HG03460 (cell line): Measurements from ENCODE around the gene TRIO.

Experiments used
- ATAC-seq: cut with Tn5 transposase; IDR thresholded peaks from one replicate; pipeline ENCODE4 v1.9.1; 2021; ENCODE audit not compliant: unreplicated experiment

TRIO gene

DNA sequence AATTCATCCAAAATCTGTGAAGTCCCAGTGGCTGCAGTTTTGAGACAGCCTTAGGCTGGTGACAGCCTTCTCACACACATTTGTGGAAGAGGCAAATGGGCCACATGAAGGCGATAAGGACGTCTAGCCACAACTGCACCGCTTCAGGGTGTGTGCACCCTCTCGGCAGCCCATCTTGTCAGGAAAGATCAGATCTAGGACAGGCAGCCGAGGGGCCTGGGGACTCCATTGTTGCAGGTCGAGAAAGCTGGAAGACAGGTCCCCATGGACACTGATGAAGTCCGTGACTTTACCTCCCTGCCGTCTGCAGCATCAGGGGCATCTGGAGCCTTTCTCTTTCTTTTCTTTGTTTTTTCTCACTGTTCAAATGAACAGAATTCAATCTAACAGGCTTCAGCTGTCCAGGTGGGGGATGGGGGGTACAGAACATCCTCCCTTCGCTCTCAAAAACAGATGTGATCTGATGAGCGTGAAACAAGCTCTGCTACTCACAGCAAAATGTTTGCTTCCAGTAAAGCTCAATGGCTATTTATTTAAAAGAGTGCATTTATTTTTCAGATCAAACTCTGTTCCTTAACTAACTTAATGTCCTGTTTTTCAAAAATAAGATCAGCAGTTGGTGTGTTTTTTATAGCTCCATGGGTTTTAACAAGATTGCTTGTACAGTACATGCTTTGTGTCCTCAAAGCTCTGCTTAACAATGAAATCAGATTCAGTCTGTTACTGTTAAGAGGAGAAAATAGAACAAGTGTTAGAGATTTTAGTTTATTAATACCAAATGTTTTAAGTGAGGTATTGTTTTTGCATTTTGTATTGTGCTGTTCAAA, 326.6 kb downstream of the TRIO start:
- ATAC-seq, result no peak

- ATAC-seq, result no peak
These were observed 328.4 kb downstream of the TRIO start for GRCh38 chr5:14471507-14471906.

DNA sequence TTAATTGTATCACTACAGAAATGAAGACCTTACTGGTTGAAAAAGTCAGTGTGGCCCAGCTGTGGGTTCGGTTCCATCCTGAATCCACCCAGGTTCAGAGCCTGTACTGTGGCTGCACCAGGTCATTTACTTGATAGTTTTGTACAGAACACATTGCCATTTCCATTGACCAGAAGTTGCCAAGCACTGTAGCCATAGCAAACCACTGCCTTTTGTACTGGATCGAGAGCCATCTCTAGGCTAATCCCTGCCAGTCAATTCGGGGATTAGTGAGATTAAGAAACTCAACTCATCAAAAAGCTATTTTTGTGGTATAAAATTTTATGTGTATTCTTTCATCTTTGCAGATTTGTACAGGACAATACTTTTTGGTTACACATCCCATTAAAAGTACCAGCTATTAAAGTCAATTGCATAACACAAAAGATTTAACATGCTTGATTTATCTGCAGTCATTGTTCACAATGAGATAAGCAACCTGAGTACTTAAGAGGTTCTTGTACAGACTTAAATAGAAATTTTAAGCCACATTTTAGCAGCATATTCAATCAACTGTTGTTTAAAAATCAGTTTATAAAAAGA, 329.9 kb downstream of the TRIO start:
- ATAC-seq, result no peak

- ATAC-seq, result no peak
These were observed 331.9 kb downstream of the TRIO start for GRCh38 chr5:14475045-14475444.

- ATAC-seq, result no peak
These were observed 333.8 kb downstream of the TRIO start for GRCh38 chr5:14476786-14477435.

DNA sequence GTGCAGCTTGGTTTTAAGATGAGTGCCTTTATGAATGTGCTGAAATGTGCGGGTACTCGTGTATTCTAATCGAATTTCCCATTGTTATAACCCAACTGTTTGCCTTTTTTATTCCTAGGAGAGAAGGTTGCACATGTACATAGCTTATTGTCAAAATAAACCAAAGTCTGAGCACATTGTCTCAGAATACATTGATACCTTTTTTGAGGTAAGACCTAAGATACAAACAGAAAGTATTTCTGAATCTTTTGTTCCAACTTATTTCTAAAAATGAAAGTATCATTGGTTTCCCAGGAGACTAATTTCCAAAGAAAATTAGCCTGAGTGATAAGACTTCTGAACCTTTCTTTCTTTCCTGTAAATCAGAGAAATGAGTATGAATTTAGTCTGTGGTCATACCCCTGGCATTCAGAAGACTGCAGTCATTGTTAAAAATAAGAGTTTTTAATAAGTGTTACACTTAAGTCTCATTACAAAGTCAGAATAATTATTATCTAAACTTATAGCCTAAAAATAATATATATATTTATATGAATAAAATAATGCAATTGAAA, 336.1 kb downstream of the TRIO start:
- no peak for ATAC-seq

- ATAC-seq, result no peak
These were observed 338.2 kb downstream of the TRIO start for GRCh38 chr5:14481349-14481748.

DNA sequence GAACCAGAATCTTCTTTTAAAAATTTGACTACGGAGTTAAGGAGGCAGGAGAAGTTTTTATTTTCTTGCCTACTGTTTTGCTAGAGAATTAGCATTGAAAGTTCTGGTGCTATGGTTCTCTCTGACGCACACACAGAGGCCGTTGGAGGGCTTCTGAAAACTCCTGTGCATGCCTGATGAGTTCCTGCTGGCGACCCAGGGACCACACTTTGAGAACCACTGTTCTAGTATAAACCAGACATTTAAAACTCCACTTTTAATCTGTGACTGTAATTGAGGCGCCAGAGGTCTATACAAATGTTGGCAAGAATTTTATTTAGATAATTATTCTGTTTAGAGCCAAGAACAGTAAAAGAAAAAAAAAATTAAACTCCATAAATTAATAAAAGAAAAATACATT, 338.9 kb downstream of the TRIO start:
- no peak for ATAC-seq

DNA sequence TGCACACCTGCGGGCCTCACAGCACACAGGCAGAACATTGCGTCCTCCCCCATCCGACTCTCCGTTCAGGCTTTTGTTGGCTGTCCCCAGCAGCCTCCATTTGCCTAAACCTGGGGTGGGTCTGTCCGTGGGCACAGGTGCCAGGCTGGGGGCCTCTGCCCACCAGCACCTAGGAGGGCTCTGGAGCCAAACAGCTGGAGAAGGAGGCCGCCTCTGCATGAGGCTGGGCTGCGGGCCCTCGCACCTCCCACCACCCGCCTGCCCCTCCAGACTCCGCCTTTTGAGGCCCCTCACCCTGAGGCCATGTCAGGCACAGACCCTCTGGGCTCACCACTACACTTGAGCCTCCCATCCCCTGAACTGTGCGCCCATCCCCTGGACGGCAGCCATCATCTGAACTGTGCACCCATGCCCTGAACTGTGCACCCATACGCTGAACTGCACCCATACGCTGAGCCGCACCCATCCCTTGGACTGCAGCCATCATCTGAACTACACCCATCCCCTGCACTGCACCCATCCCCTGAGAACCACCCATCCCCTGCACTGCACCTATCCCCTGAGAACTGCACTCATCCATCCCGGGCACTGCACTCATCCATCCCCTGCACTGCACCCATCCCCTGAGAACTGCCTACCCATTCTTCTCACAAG, 340.5 kb downstream of the TRIO start:
- no peak for ATAC-seq

GRCh38 chr5:14486486-14486885, 343.3 kb downstream of the TRIO start:
- no peak for ATAC-seq

- ATAC-seq, result no peak
These were observed 344.1 kb downstream of the TRIO start for GRCh38 chr5:14486996-14487896.

DNA sequence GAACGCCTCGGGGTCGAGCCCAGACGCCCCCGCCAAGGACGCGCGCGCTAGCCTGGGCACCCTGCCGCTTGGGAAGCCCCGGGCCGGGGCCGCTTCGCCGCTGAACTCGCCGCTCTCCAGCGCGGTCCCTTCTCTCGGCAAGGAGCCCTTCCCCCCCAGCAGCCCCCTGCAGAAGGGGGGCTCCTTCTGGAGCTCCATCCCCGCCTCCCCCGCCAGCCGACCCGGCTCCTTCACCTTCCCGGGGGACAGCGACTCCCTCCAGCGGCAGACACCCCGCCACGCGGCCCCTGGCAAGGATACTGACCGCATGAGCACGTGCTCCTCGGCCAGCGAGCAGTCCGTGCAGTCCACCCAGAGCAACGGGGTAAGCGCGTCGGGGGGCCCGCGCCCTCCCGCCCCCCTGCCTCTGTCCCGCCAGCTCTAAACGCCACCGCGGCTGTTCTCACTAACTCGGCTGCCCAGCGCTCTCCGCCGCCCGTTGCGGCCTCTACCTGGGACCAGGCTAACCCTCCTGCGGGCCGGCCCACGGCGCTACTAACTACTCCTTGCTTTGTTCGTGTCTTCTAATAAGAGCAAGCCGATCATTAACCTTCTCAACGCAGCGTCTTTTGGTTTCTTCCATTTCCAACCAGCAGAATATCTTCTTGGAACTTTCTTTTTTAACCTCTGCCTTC, 344.9 kb downstream of the TRIO start:
- ATAC-seq, result no peak

- no peak for ATAC-seq
These were observed 345.6 kb downstream of the TRIO start for GRCh38 chr5:14488709-14489108.

GRCh38 chr5:14489643-14490042, 346.5 kb downstream of the TRIO start:
- ATAC-seq, result no peak

GRCh38 chr5:14490309-14490711, 347.2 kb downstream of the TRIO start:
- no peak for ATAC-seq

DNA sequence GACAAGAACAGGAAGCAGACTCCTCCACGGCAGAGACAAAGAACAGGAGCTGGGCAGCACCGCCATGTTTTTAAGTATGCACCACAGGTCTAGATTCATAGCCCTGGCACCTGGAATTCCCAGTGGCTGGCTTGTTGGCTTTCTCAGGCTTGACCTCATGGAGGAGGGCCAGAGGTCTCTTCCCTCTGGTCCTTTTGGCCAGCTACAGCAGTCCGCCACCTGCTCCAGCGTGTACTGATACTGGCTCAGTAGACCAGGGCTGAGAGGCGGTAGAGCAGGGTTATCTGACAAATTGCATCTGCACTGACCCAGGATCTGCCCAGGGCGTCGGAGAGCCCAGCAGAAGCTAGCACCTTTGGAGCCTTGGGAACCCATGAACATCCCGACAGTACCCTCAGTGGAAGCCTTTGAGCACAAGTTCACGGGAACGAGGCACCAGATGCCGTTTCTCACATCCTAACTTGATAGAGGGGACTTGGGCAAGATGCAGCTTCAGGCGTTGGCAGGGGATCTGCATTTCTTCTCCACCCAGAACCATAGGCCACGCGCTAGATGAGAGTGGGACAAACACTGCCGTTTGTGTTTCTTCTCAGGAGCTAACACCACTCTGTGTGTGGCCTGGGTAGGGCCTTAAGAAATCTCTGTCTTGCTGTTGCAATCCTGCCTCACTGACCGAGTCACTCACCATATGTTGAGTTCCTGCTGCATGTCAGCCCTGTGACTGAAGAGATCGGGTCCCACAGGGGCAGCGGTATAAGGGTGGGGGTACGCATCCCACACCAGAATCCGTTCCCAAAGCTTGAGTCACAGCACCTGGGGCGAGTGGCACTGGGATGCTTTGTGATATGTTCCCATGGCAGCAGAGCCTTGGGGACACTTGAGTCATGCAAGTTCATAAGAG, 348.1 kb downstream of the TRIO start:
- ATAC-seq, result no peak

- no peak for ATAC-seq
These were observed 349.3 kb downstream of the TRIO start for GRCh38 chr5:14492331-14492964.

DNA sequence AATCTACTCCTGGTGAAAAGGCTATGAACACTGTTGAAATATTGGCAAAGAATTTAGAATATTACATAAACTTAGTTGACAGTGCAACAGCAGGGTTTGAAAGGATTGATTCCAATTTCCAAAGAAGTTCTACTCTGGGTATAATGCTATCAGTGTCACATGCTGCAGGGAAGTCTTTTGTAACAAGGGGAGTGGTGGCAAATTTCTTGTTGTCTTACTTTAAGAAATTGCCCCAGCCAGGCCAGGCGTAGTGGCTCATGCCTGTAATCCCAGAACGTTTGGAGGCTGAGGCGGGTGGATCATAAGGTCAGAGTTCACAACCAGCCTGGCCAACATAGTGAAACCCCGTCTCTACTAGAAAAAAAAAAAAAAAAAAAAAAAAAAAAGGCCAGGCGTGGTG, 352.2 kb downstream of the TRIO start:
- ATAC-seq, result no peak
